Progenitor cell of endocrine pancreas (in vitro differentiated cells): Measurements from ENCODE around the gene INKA2. TPM values are rescaled to one million over a fixed set of nuclear protein-coding genes. Genes with fewer than 3 reads are reported as not detected.

Source experiments
- DNase-seq: peaks from one replicate; pipeline ENCODE4 v3.0.0; 2021; ENCODE audit warnings: low spot score; ENCODE audit not compliant: unreplicated experiment
- H3K27ac Mint-ChIP-seq: 2 replicates; pipeline ENCODE4 v1.8.0; 2021; ENCODE audit warnings: mild to moderate bottlenecking, moderate library complexity, mixed read lengths
- H3K27me3 Mint-ChIP-seq: 2 replicates; pipeline ENCODE4 v1.8.0; 2021; ENCODE audit warnings: mixed read lengths
- H3K36me3 Mint-ChIP-seq: 2 replicates; pipeline ENCODE4 v1.8.0; 2022; ENCODE audit warnings: mixed read lengths; ENCODE audit not compliant: insufficient read depth
- H3K4me1 Mint-ChIP-seq: 2 replicates; pipeline ENCODE4 v1.8.0; 2021; ENCODE audit warnings: low read depth, mixed read lengths
- H3K4me3 Mint-ChIP-seq: 2 replicates; pipeline ENCODE4 v1.8.0; 2021; ENCODE audit warnings: low read depth, mild to moderate bottlenecking, moderate library complexity, mixed read lengths
- H3K9me3 Mint-ChIP-seq: 2 replicates; pipeline ENCODE4 v1.8.0; 2021; ENCODE audit warnings: low read depth, mixed read lengths
- total RNA-seq: library from RNA; stranded (reverse); gene quantifications from 2 replicates; pipeline ENCODE4 v1.2.1, GENCODE V29; 2021
- TF ChIP-seq, protein P1 (sequence below): fragments of 200-600 bp; sonication (generic); IDR thresholded peaks from one replicate; pipeline ENCODE4 v1.5.0; 2021; ENCODE audit warnings: antibody characterized with exemption, mild to moderate bottlenecking; ENCODE audit not compliant: unreplicated experiment

INKA2 gene
- total RNA-seq, 1 donor from 2014 or later = 4.4 TPM

- Mint-ChIP-seq H3K36me3 (peaks cover 9% of the 10 kb centered on the region), H3K9me3 (no peaks in the 10 kb centered on the region), H3K27ac (no peak overlapping the region), H3K4me1 (peaks cover 5% of the 10 kb centered on the region), H3K4me3 (no peak overlapping the region), H3K27me3 (no peaks in the 10 kb centered on the region)
- DNase-seq = no peak
- TF ChIP-seq, protein P1, sequence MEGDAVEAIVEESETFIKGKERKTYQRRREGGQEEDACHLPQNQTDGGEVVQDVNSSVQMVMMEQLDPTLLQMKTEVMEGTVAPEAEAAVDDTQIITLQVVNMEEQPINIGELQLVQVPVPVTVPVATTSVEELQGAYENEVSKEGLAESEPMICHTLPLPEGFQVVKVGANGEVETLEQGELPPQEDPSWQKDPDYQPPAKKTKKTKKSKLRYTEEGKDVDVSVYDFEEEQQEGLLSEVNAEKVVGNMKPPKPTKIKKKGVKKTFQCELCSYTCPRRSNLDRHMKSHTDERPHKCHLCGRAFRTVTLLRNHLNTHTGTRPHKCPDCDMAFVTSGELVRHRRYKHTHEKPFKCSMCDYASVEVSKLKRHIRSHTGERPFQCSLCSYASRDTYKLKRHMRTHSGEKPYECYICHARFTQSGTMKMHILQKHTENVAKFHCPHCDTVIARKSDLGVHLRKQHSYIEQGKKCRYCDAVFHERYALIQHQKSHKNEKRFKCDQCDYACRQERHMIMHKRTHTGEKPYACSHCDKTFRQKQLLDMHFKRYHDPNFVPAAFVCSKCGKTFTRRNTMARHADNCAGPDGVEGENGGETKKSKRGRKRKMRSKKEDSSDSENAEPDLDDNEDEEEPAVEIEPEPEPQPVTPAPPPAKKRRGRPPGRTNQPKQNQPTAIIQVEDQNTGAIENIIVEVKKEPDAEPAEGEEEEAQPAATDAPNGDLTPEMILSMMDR = no peak
These were observed 42.9 kb downstream of the INKA2 start for GRCh38 chr1:111696330-111696729.

DNA sequence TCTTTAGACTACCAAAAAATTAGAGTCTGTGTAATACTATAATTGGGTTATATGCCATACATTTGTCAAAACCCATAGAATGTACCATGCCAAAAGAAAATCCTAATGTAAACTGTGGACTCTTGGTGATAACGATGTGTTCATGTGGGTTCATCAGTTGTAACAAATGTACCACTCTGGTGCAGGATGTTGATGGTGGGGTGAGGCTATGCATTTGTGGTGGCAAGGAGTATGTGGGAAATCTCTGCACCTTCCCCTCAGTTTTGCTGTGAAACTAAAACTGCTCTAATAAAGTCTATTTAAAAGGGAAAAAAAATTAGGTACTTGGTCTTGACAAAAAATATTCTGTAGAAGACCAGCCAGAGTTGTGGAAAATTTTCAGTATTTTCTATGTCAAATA, 43.4 kb downstream of the INKA2 start:
- Mint-ChIP-seq H3K4me3 (no peak overlapping the region), H3K9me3 (no peaks in the 10 kb centered on the region), H3K27me3 (no peaks in the 10 kb centered on the region), H3K4me1 (peaks cover 5% of the 10 kb centered on the region), H3K36me3 (peaks cover 8% of the 10 kb centered on the region), H3K27ac (no peak overlapping the region)
- DNase-seq = no peak
- TF ChIP-seq, protein P1 = no peak

DNA sequence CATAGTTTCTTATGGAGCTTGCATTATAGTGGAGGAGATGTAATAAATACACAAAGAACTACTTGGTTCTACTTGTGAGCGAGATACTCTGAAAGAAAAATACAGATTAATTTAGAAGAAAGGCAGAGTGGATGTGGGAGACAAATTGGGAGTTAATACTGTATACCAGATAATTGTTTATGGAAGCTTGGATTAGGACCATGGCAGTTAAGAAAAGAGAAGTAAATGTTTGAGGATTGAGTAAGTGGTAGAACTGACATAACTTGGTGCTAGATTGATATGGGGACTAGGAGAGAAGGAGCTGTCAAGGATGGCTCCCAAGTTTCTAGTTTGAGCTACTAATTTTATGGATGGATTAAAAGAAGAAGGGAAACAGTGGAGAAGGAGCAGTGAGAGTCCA, 47.3 kb downstream of the INKA2 start:
- TF ChIP-seq, protein P1 = no peak
- Mint-ChIP-seq H3K4me3 (no peak overlapping the region), H3K9me3 (no peaks in the 10 kb centered on the region), H3K36me3 (peaks cover 12% of the 10 kb centered on the region), H3K4me1 (no peaks in the 10 kb centered on the region), H3K27ac (no peak overlapping the region), H3K27me3 (no peaks in the 10 kb centered on the region)
- no peak for DNase-seq

GRCh38 chr1:111690306-111690617, 48.9 kb downstream of the INKA2 start:
- no peak for DNase-seq
- H3K4me1 Mint-ChIP-seq = no peaks in the 10 kb centered on the region
- H3K4me3 Mint-ChIP-seq = no peak overlapping the region
- H3K27ac Mint-ChIP-seq = no peak overlapping the region
- TF ChIP-seq, protein P1 = no peak
- H3K27me3 Mint-ChIP-seq = no peaks in the 10 kb centered on the region
- peaks cover 2% of the 10 kb centered on the region for H3K9me3 Mint-ChIP-seq
- H3K36me3 Mint-ChIP-seq = peaks cover 13% of the 10 kb centered on the region

Other genes starting within 250 kb of the INKA2 start
- gene ADORA3, start 235.8 kb downstream of the INKA2 start, total RNA-seq = not detected in 2 replicates
- not detected in 2 replicates for gene TMIGD3, start 235.8 kb downstream of the INKA2 start, total RNA-seq
- gene RAP1A, start 119.6 kb downstream of the INKA2 start, total RNA-seq = 36.6 and 38.8 TPM in 2 replicates
- 18.4 and 18.6 TPM in 2 replicates for gene DDX20, start 16.5 kb upstream of the INKA2 start, total RNA-seq